IPS DF 4.7 (cell line): ENCODE data around the gene CRTC1.

Experiments used
- DNase-seq: peaks from one replicate; pipeline ENCODE4 v3.0.0-alpha.2; 2013; ENCODE audit warnings: low spot score; ENCODE audit errors: extremely low read depth

CRTC1 gene

GRCh38 chr19:18781047-18781600, 97.6 kb downstream of the CRTC1 start:
- no peak for DNase-seq

DNA sequence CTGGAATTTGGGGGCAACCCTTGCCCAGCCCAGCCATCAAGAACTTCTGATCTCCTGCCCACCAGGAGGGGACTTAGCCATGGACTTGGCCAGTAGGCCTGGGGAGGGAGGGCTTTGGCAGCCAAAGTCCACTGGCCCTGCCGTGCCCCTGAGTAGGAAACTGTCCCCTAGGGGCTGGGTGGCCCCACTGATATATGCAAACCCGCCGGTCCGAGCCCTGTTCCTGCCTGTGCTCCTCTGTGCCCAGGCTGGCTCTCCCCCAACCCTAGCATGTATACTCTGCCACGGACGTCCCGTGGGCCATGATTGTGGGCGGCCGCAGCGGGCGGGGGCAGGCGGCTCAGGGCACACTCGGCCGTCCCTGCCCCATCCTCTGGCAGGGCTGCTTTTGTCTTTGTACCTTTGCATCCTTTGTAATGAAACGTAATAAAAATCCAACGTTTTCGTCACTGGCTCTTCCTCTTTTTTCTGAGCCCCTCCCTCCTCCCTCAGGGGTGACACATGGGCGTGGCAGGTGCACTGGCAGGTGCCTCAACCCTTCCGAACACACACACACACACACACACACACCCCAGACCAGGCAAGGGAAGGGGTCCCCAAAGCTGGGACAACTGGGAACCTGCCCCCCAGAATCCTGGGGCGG, 98.5 kb downstream of the CRTC1 start:
- DNase-seq = no peak

GRCh38 chr19:18782559-18783225, 99.2 kb downstream of the CRTC1 start:
- no peak for DNase-seq

- no peak for DNase-seq
These were observed 100.7 kb downstream of the CRTC1 start for GRCh38 chr19:18783958-18784785.

DNA sequence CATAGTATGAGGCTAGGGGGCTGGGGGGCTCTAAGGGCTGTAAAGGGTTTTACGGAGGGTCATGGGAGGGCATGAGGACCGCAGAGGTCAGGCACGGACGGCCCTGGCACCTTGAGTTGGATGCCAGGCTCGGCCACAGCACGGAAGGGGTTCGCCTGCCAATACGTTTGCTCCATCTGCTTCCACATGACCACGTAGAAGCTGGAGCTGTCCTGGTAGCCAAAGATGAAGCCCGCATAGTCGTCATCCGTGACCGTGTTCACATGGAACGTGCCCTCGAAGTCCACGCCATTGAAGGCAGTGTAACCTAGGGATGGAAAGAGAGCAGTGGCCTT, 101.3 kb downstream of the CRTC1 start:
- DNase-seq = no peak

- no peak for DNase-seq
These were observed 102.0 kb downstream of the CRTC1 start for GRCh38 chr19:18785179-18786124.

DNA sequence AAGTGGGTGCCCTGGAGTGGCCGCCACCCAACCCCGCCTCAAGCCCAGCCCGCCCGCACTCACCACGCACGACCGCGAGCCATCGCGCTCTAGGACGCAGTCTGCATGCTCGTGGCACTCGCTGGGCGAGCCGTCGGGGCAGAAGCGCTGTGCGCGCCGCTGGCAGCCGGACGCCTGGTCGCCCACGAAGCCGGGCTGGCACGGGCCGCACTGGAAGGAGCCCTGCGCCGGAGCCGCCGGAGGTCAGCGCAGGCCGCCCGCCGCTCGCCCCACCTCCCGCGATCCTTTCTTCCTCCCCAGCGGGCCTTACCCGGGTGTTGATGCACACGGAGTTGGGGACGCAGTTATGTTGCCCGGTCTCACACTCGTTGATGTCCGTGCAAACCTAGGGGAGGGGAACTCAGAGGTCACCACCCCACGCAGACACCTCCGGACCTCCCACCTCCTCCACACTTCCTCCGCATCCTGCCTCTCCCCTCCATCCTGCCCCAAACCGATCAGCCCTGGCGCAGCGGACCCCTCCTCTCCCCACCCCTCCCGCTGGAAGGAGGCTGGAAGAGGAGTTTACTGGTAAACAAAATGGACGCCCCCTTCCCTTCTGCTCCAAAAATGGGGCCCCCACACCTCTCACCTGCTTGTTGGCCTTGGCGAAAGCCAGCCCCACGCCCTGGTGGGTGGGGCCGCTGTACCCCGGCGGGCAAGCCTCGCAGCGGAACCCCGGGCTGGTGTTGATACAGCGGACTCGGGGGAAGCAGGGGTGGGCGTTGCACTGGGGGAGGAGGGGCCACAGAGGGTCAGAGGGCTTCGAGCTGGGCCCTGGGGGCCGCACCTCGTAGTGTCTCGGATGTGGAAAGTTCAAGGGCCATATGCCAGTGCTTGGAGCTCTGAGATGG, 105.3 kb downstream of the CRTC1 start:
- no peak for DNase-seq

DNA sequence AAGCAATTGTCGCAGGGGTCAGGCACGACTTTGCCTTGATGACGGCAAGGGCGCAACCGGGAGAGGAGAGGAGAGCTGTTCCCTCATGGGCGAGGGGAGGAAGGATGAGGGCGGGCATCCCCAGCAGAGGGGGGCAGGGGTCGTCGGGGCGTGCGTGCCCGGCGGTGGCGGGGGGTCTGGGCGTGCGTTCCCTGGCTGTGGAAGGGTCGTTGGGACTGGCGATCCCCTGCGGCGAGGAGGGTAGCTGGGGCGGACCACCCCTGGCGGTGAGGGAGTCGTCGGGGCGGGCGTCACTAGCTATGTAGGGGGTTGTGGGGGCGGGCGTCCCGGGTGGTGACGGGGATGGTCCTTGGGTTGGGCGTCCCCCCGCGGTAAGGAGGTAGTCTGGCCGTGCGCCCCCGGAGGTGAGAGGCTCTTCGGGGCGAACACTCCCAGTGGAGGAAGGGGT, 106.0 kb downstream of the CRTC1 start:
- DNase-seq = no peak

DNA sequence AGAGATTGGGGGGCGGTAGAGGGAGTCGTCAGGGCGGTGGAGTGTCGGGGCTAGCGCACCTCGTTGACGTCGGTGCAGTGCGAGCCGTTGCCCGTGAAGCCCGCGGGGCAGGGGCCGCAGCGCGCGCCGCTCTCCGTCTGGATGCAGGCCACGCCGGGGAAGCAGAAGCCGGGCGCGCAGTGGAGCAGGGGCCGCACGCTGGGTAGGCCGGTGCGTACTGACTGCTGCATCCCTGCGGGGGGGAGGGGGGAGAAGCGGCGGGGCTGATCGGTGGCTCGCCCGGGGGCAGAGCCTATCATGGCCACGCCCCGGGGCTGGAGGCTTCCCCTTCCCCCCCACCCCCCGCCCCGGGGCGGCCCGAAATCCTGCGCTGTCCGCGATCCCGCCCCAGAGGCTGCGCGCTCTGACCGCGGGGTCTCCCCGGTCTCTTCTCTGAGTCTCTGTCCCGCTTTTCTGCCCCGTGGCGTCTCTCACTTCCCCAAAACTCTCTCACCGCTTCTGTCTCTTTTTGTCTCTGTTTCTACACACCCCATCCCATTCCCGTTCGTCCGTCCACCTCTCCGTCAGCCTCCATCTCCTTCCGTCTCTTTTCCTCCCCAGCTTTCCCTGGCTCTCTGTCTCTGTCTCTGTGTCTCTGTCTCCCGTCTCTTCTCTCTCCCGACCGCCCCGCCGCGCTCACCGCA, 106.5 kb downstream of the CRTC1 start:
- DNase-seq = no peak

DNA sequence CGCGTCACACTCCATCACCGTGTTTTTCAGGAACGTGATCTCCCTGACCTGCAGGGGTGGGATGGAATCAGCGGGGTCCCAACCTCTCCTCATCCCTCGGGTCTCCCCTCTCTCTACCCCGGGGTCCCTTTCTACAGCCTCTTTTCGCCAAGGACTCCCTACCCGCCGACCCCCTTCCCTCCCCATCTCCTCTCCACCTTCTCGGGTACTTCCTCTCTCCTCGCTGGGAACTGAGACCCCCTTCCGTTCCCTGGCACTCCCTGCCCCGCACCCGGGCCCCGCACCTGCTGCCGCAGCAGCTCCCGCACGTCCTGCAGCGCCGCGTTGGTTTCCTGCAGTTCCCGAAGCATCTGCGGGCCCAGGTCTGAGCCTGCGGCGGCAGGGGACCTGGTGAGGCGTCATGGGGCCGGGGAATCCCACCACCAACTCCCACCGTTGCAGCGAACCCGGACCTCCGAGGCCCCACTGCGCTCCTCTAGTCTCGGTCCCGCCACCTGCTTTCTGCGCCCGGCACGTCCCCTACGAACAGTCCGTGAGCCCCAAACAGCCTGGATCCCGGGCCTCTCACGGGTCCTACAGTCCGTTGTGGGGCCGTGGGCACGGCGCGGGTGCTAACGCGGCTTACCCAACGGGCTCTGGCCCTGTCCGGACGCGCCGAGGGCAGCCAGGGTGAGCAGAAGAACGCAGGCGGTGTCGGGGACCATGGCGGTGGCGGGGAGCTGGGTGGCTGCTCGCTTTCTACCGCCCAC, 107.3 kb downstream of the CRTC1 start, which contains the start of gene COMP:
Gene COMP, minus strand, starts transcription at position 740 of the 749 bp plus-strand sequence. Its CDS starts 36 bp downstream, at position 704.
- DNase-seq = no peak

DNA sequence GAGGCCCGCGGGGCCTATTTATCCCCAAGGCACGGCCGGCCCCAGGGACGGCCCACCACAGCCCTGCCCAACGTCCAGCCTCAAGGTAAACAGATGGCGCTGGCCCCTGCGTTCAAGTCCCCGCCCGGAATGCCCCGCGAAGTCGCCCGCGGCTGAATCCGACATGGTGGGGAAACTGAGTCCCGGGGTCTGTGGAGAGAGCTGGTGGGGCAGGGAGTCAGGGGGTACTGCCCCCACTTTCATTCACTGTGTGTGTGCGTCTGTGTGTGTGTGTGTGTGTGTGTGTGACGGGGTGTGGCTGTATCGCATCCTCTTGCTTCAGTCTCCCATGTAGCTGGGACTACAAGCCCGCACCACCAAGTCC, 107.8 kb downstream of the CRTC1 start:
- no peak for DNase-seq

DNA sequence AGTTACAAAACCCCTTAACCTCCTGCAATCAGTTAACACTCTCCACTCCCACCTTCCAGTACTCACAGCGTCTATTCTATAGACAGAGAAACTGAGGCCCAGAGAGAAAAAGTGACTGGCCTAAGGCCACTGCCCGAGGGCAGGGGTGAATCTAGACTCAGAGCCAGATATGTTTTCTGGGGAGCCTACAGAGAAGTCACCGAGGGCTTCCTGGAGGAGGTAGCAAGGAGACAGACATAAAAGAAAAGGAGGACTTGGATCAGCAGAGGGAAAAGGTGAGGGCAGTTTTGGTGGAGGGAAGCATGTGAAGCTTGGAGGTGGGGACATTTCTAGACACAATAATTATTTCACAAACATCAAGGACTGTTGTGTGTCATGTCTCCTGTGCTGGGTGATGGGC, 109.2 kb downstream of the CRTC1 start:
- no peak for DNase-seq

DNA sequence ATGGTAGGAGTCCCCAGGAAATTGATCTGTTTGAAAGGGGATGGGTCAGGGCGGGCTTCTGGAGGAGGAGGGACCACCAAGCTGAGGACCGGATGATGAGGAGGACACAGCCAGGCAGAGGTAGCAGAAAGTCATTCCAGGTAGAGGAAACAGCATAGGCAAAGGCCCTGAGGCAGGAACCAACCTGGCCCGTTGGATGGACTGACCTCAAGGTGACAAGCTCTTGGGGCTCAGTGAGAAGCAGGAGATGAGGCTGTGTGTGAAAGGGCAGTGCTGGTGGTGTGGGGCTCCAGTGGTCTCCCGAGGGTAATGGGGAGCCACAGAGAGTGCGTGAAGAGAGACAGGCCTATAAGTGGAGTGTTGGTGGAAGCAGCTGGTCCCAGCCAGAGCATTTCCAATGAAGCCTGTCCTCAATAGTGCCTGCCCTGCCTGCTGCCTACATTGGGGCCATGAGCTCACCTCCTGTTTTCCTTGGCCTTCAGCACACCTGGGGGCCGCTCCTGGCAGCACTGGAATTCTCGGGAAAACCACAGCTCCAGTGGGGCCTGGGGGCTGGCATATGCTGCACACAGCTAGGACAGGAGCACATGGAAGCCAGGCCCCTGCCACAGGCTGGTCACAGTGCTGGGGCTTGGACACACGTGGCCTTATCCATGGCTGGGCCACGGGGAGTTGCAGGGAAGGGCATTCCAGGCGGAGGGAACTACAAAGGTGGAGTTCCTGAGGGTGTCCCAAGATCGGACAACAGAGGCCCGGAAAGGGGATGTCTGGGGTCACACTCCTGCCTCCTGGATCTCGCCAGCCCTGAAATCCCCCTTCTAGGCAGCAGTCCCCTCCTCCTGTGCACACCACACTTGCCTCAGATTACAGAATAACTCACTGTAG, 109.9 kb downstream of the CRTC1 start:
- DNase-seq = no peak

DNA sequence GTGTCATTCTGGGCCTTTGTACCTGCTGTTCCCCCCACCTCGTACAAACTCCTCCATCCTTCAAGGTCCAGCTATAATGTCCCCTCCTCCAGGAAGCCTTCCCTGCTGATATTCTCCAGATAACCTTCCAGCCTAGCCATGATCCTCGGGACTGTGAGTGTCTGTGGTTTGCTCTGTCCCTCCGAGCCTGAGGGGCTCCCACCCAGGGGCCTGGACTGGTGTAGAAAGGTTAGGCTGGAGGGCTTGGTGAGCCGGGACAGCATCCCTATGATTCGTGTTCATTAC, 110.5 kb downstream of the CRTC1 start:
- DNase-seq = no peak

- no peak for DNase-seq
These were observed 111.2 kb downstream of the CRTC1 start for GRCh38 chr19:18794692-18795091.

- DNase-seq = no peak
These were observed 112.1 kb downstream of the CRTC1 start for GRCh38 chr19:18795540-18795939.

- no peak for DNase-seq
These were observed 112.8 kb downstream of the CRTC1 start for GRCh38 chr19:18796239-18796638.
